AG08395 (cell line): ENCODE measurements around the gene RGS3.

ENCODE experiments used
- DNase-seq: peaks from one replicate; pipeline ENCODE4 v3.0.0; 2012; ENCODE audit warnings: mixed read lengths, low spot score

Gene RGS3

GRCh38 chr9:113618836-113619490 is 155.4 kb downstream of the RGS3 start:
- DNase-seq: no peak

GRCh38 chr9:113619491-113620376 is 156.2 kb downstream of the RGS3 start:
- DNase-seq: no peak

- peak; percentile 92 for DNase-seq
Observed at GRCh38 chr9:113620377-113621161, 157.0 kb downstream of the RGS3 start.

- DNase-seq: peak; percentile 92
Observed at GRCh38 chr9:113621309-113621791, 157.8 kb downstream of the RGS3 start.

- no peak for DNase-seq
Observed at GRCh38 chr9:113621980-113622379, 158.5 kb downstream of the RGS3 start.

- DNase-seq: peak; percentile 76
Observed at GRCh38 chr9:113622600-113623400, 159.3 kb downstream of the RGS3 start.

- DNase-seq: no peak
Observed at GRCh38 chr9:113623851-113624485, 160.4 kb downstream of the RGS3 start.

GRCh38 chr9:113624721-113625120 is 161.2 kb downstream of the RGS3 start:
- peak; percentile 82 for DNase-seq

GRCh38 chr9:113625486-113625885 is 162.0 kb downstream of the RGS3 start:
- no peak for DNase-seq

- DNase-seq: no peak
Observed at GRCh38 chr9:113626735-113627495, 163.4 kb downstream of the RGS3 start.

GRCh38 chr9:113628621-113629020 is 165.1 kb downstream of the RGS3 start:
- DNase-seq: no peak

- no peak for DNase-seq
Observed at GRCh38 chr9:113630386-113631136, 167.0 kb downstream of the RGS3 start.

GRCh38 chr9:113631137-113631765 is 167.7 kb downstream of the RGS3 start:
- no peak for DNase-seq

GRCh38 chr9:113631871-113632665 is 168.5 kb downstream of the RGS3 start:
- no peak for DNase-seq

- DNase-seq: peak; percentile 67
Observed at GRCh38 chr9:113632776-113633590, 169.5 kb downstream of the RGS3 start.

GRCh38 chr9:113633782-113634595 is 170.5 kb downstream of the RGS3 start:
- no peak for DNase-seq
